Activated naive CD4-positive, alpha-beta T cell treated with anti-CD3 and anti-CD28 coated beads, Interleukin-2, amount 50 U/mL, for 24 hours (primary cell): ENCODE results near the gene MORC2.

Experiments
- H3K27ac Mint-ChIP-seq: one replicate; pipeline ENCODE4 v1.8.0; 2021; ENCODE audit warnings: mild to moderate bottlenecking, mixed read lengths
- H3K27me3 Mint-ChIP-seq: one replicate; pipeline ENCODE4 v1.8.0; 2021; ENCODE audit warnings: mixed read lengths
- H3K36me3 Mint-ChIP-seq: one replicate; pipeline ENCODE4 v1.8.0; 2021; ENCODE audit warnings: mixed read lengths
- H3K4me1 Mint-ChIP-seq: one replicate; pipeline ENCODE4 v1.8.0; 2021; ENCODE audit warnings: mixed read lengths
- H3K4me3 Mint-ChIP-seq: one replicate; pipeline ENCODE4 v1.8.0; 2021; ENCODE audit warnings: mild to moderate bottlenecking, mixed read lengths
- H3K9me3 Mint-ChIP-seq: one replicate; pipeline ENCODE4 v1.8.0; 2021; ENCODE audit warnings: mixed read lengths

The MORC2 gene

DNA sequence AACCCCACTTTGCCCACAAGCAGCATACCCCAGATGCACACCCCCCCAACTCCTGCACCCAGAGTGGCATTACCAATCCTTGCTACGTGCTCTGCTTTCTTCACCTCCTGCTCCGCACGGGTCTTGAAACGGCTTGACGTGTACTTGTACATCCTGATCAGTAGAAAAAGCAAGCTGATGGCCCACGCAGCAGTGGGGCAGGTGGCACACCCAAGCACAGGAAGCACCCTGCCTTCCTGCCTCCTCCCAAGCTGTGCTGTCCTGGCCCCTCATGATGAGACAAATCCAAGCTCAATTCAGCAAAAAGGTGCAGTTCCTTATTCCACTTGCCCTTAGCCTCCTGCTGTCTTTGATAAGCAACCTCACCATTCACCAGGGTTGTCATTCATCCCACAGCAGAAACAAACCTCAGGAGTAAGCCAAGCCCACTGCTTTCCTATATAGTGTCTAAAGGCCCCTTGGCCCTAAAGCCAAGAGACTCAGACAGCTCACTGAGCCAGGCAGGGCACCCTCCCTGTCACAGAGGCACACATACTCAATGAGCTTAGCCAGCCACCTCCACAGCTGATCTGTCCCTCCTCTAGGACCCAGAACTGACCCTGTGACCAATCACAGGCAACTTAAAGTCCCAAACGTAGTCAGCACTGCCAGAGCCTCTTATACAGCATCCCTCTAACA is 27.8 kb downstream of the MORC2 start:
- Mint-ChIP-seq H3K27ac (peak overlapping the region; percentile 95), H3K27me3 (no peaks in the 10 kb centered on the region), H3K9me3 (no peaks in the 10 kb centered on the region), H3K4me3 (peak overlapping the region; percentile 87), H3K36me3 (peaks cover 26% of the 10 kb centered on the region), H3K4me1 (peaks cover 97% of the 10 kb centered on the region)

DNA sequence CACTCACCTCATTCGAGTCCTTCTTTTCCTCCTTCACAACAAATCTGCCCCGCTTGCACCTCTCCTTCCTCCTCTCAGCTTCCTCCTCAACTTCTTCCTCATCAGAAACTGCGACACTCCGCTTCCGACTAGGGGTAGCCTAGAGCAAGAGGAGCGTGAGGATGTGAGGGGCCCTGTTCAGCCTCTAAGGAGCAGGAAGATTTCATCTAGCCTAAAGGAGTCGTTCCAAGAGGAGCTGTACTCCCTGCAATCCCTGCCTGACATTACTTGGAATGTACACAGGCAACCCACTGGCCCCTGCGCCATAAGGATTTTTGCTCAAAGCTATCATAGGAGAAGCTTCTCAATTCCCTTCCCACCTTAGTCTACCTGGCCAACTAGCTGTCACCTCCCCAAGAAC is 34.5 kb downstream of the MORC2 start:
- Mint-ChIP-seq H3K36me3 (peaks cover 27% of the 10 kb centered on the region), H3K27me3 (no peaks in the 10 kb centered on the region), H3K27ac (no peak overlapping the region), H3K4me1 (peaks cover 67% of the 10 kb centered on the region), H3K4me3 (no peak overlapping the region), H3K9me3 (no peaks in the 10 kb centered on the region)

DNA sequence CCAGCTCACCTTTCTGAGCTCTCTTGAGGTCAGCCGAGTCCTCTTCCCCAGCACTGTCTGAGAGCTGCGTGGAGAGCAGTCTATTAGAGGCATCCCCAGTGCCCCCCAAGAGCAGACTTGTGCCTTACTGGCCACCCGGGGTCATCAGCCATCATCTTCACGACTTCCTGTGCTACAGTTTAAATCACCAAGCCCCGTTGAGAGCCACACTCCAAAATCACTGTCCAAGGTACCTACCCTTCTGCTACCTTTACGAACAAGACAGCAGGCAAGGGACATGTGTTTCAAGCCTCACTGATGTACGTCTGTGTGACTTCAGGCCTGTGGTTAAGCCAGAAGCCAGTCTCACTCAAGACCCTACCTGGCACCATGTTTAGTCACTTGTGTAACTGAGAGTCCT is 35.1 kb downstream of the MORC2 start:
- Mint-ChIP-seq H3K4me3 (no peak overlapping the region), H3K36me3 (peaks cover 24% of the 10 kb centered on the region), H3K9me3 (no peaks in the 10 kb centered on the region), H3K27me3 (no peaks in the 10 kb centered on the region), H3K4me1 (peaks cover 61% of the 10 kb centered on the region), H3K27ac (peak overlapping the region; percentile 68)

DNA sequence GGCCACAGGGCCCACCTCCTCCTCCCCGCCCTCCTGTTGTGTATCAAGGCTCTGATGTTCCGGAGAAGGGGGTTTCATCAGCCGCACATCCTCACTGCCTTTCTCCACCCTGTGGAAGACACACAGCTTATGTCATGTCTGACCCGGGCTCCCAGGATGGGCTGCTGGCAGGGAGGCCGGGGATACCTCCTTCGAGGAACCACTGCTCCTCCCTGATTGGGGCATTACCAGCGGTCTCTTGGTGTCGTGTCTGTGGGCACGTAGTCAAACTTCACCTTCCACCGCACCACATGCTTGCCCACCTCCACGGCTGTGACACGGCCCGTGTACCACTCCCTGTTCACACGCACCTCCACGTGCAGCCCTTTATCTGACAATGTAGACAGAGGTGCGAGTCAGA is 35.9 kb downstream of the MORC2 start:
- Mint-ChIP-seq H3K27me3 (no peaks in the 10 kb centered on the region), H3K36me3 (peaks cover 20% of the 10 kb centered on the region), H3K27ac (no peak overlapping the region), H3K9me3 (no peaks in the 10 kb centered on the region), H3K4me3 (no peak overlapping the region), H3K4me1 (peaks cover 53% of the 10 kb centered on the region)

DNA sequence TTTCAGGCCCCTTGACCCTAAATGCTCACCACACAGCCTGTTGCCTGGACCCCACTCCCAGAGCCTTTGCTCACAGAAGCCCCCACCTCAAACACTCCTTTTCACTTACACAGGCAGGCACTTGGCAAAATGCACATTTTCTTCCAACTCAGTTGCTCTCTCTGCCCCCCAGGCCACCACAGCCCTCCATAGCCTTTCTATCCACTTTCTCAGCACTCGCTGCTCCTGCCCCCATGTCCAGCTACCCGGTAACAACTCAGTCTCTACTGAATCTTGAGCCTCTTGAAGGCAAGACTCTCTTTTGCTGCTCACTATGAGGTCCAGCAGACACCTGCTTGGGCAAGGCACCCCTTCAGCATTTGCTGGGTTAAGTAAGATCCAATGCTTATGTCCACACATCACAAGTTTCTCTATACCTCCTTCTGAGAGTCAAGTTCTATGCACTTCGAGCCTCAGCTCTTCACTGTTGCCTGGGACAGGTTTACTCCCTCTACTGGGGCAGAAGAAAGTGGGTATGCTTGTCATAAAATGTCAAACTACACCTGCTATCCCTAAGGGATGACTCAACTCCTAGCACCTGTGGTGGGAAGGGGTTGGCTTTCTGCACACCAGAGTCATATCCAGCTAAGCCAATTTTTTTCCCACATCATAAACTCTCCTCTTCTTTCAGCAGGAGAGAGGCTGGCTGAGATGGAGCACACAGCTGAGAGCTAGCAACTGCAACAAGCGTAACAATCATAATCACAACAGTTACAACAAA is 36.9 kb downstream of the MORC2 start:
- H3K9me3 Mint-ChIP-seq: no peaks in the 10 kb centered on the region
- H3K27me3 Mint-ChIP-seq: no peaks in the 10 kb centered on the region
- no peak overlapping the region for H3K4me3 Mint-ChIP-seq
- H3K4me1 Mint-ChIP-seq: peaks cover 46% of the 10 kb centered on the region
- H3K27ac Mint-ChIP-seq: peak overlapping the region; percentile 91
- peaks cover 27% of the 10 kb centered on the region for H3K36me3 Mint-ChIP-seq

DNA sequence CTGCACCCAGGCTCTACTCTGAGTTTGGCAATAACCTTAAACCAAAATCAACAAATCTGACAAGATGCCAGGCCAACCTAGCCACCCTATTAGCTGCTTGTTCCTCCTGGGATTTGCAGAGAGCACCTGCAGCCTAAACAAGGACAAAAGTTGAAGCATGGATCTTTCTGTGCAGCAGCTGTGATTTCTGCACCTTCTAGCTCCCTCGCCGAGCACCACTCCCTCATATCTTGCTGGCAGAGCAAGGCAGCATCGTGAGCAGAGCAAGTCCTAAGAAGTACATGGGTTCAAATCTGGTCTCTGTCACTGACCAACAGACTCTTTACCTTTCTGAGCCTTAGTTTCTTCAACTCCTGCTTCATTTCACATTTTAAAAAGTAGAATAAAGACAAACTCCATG is 38.3 kb downstream of the MORC2 start:
- Mint-ChIP-seq H3K4me1 (peaks cover 31% of the 10 kb centered on the region), H3K27ac (no peak overlapping the region), H3K27me3 (no peaks in the 10 kb centered on the region), H3K36me3 (peaks cover 23% of the 10 kb centered on the region), H3K4me3 (no peak overlapping the region), H3K9me3 (no peaks in the 10 kb centered on the region)

DNA sequence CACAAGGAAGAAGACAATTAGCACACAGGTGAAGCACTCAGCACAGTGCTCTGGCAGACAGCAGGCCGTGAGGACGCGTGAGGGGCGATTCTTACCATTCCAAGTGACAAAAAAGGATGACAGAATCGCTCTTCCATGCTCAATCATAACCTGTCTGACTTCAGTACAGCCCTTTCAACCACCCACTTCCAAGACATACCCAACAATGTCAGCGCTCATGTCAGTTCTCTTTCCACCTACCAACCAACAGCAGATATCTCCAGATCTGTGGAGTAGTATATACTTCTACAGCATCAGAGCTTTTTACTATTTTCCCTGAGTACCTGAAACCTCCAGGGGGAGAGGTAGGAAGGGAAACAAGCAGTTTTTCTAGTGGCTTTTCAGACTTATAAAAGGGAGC is 40.2 kb downstream of the MORC2 start:
- no peaks in the 10 kb centered on the region for H3K27me3 Mint-ChIP-seq
- H3K4me1 Mint-ChIP-seq: peaks cover 19% of the 10 kb centered on the region
- H3K36me3 Mint-ChIP-seq: peaks cover 20% of the 10 kb centered on the region
- H3K4me3 Mint-ChIP-seq: no peak overlapping the region
- no peak overlapping the region for H3K27ac Mint-ChIP-seq
- H3K9me3 Mint-ChIP-seq: no peaks in the 10 kb centered on the region

DNA sequence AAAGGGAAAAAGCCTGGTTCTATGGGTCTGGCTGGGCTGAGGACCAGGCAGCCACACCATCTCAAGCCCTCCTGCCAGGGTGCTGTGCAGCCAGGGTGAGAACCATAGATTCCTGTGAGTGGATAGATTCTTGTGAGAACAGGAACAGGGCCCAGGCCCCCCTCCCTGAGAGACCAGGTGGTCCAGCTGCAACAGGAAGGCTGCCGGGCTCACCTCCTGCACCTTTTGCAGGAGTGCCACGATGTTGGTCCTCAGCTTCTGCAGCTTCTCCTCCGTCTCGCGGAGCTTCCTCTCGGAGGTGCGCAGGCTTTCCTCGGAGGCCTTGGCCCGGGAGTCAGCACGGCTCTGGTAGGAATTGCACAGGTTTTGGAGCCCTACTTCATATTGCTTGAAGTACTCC is 40.8 kb downstream of the MORC2 start:
- Mint-ChIP-seq H3K27me3 (no peaks in the 10 kb centered on the region), H3K4me1 (peaks cover 17% of the 10 kb centered on the region), H3K4me3 (no peak overlapping the region), H3K9me3 (no peaks in the 10 kb centered on the region), H3K36me3 (peaks cover 20% of the 10 kb centered on the region), H3K27ac (no peak overlapping the region)

DNA sequence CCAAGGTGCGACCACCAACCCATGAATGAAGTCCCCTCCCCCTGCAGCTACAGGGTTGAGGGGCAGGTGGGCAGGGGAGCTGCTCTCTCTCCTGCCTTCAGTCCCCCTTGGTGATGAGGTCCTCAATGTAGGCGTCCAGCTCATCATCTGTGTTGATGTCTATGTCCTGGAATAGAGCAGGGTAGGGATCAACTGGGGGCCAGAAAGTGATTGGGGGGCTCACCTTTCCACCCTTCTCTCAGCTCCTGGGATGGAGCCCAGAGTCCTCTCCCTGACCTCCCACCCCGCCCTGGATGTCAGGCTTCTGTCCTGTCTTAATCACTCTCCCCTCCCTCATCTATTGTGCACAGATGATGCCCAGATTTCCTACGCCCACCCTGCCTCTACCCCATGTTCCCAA is 41.9 kb downstream of the MORC2 start:
- Mint-ChIP-seq H3K27me3 (no peaks in the 10 kb centered on the region), H3K36me3 (peaks cover 18% of the 10 kb centered on the region), H3K9me3 (no peaks in the 10 kb centered on the region), H3K4me3 (no peak overlapping the region), H3K4me1 (peaks cover 19% of the 10 kb centered on the region), H3K27ac (peak overlapping the region; percentile 73)

DNA sequence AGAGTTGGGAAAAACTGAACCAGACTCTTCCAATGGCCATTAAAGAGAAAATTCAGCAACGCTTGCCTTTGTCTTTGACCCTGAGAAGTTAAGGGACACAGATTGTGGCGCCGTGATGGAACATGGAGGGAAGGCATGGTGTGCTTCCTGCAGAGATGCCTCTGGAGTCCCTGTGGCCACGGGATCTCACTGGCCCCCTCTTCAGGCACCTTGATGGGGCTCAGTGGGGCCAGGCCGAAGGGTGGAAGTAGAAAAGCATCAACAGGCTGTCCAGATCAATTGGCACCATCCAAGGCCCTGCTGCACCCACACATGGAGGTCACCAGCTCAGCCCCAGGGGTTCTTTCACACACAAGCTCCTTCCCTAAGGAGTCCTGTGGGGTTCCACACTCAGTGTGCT is 42.9 kb downstream of the MORC2 start:
- peaks cover 20% of the 10 kb centered on the region for H3K4me1 Mint-ChIP-seq
- no peaks in the 10 kb centered on the region for H3K27me3 Mint-ChIP-seq
- H3K27ac Mint-ChIP-seq: peak overlapping the region; percentile 35
- H3K36me3 Mint-ChIP-seq: peaks cover 11% of the 10 kb centered on the region
- no peak overlapping the region for H3K4me3 Mint-ChIP-seq
- H3K9me3 Mint-ChIP-seq: no peaks in the 10 kb centered on the region

DNA sequence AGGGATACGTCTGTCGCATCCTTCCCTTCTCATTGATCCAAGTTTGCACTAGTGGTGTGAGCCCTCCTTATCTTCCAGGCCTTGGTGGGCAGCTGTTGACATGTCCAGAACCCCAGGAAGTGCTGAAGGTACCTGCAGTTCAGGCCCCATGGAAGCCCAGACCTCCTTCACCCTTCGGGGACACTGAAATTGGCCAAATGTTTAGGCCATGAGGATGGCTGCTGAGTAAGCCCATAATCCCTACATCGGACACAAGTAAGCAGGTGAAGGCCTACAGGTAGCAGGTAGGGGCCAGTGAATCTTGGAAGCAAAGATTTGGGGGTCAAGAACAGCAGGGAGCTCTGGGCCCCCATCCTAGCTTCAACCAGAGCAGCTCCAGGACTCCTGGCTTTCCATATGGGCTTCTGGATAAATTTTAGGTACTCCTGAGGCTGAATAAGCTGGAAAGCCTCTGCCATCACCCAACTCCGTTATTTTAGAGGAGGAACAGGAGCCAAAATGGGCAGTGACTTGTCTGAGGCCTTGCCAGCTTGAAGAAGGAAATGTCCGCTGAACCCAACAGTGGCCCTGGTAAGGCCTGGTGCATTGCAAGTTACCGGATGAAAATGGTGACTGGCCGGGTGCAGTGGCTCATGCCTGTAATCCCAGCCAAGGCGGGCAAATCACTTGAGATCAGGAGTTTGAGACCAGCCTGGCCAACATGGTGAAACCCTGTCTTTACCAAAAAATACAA is 45.2 kb downstream of the MORC2 start:
- H3K9me3 Mint-ChIP-seq: no peaks in the 10 kb centered on the region
- H3K4me3 Mint-ChIP-seq: no peak overlapping the region
- no peaks in the 10 kb centered on the region for H3K27me3 Mint-ChIP-seq
- peak overlapping the region; percentile 17 for H3K27ac Mint-ChIP-seq
- H3K36me3 Mint-ChIP-seq: peaks cover 10% of the 10 kb centered on the region
- peaks cover 24% of the 10 kb centered on the region for H3K4me1 Mint-ChIP-seq

DNA sequence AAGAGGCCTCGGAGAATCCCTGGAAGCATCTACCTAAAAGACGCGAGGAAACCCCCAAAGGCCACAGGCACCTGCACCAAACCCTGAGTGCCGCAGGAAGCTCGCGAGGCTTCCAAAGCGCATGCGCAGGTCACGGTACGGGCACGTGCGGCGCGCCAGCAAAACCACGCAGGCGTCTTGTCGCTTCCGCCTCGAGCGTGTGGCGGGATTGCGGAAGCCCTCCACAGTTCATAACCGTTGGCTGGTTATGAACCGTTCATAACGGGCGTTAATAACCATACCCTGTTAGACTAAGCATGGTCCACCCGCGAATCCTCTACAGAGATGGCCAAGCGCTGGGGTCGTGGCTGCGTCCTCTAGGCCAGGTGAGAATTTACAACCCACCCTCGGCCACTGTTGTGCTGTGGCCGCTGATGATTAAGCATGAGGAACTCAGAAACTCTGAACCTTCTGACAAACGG is 46.4 kb downstream of the MORC2 start:
- peaks cover 6% of the 10 kb centered on the region for H3K36me3 Mint-ChIP-seq
- H3K27me3 Mint-ChIP-seq: no peaks in the 10 kb centered on the region
- H3K4me1 Mint-ChIP-seq: peaks cover 24% of the 10 kb centered on the region

DNA sequence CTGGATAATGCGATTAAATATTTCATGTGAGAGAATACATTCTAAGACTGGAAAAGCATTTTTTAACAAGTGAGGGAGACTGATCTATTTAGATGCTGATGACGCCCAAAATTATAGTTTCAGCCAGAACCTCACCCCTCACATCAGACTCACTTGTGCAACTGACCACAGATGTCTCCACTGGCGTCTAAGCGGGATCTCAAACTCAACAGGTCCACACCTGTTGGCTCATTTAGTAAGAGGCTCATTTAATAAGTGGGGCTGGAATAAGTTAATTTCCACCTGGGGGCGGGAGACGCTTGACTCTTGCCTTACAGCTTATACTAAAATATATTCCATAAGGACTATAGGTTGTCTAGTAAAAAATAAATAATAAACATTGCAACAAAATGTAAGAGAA is 47.5 kb downstream of the MORC2 start:
- Mint-ChIP-seq H3K36me3 (peaks cover 2% of the 10 kb centered on the region), H3K27ac (peak overlapping the region; percentile 83), H3K4me3 (peak overlapping the region; percentile 76), H3K9me3 (no peaks in the 10 kb centered on the region), H3K27me3 (no peaks in the 10 kb centered on the region), H3K4me1 (peaks cover 24% of the 10 kb centered on the region)

More for the DNA sequence above, 46.4 kb downstream of the MORC2 start:
- Mint-ChIP-seq H3K27ac (peak overlapping the region; percentile 83), H3K9me3 (no peaks in the 10 kb centered on the region), H3K4me3 (peak overlapping the region; percentile 76)

DNA sequence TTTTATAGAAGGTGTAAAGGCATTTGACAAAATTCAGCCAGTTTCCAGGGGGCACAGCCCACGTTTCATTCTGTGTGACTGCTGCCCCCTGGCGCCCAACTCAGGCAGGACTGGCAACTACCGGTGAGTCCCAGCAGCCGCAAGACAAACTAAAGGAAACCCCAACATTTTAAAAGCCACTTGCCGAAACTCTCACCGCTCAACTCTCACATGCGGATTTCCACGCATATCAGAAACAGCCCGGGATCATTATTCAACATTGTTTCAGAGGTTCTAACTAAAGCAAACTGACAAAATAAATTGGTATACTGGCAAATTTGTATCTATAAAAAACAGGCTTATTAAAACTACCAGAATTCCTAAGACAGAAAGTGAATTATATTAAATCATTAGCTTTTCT is 48.2 kb downstream of the MORC2 start:
- peaks cover 2% of the 10 kb centered on the region for H3K36me3 Mint-ChIP-seq
- no peaks in the 10 kb centered on the region for H3K27me3 Mint-ChIP-seq
- no peaks in the 10 kb centered on the region for H3K9me3 Mint-ChIP-seq
- peak overlapping the region; percentile 76 for H3K4me3 Mint-ChIP-seq
- H3K27ac Mint-ChIP-seq: no peak overlapping the region
- H3K4me1 Mint-ChIP-seq: peaks cover 24% of the 10 kb centered on the region

DNA sequence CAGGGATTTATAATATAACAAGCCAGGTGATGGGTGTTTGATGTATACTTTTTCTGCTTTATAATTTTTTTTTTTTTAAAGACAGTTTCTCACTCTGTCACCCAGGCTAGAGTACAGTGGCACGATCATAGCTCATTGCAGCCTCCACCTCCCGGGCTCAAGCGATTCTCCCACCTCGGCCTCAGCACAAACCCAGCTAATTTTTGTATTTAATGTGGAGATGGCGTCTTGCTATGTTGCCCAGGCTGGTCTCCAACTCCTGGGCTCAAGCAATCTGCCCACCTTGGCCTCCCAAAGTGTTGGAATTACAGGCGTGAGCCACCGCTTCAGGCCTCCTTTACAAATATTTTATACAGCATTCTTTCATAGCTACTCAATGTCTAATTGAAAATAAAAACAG is 48.6 kb downstream of the MORC2 start:
- Mint-ChIP-seq H3K36me3 (peaks cover 2% of the 10 kb centered on the region), H3K4me1 (peaks cover 24% of the 10 kb centered on the region), H3K4me3 (peak overlapping the region; percentile 76), H3K27me3 (no peaks in the 10 kb centered on the region), H3K9me3 (no peaks in the 10 kb centered on the region), H3K27ac (no peak overlapping the region)

DNA sequence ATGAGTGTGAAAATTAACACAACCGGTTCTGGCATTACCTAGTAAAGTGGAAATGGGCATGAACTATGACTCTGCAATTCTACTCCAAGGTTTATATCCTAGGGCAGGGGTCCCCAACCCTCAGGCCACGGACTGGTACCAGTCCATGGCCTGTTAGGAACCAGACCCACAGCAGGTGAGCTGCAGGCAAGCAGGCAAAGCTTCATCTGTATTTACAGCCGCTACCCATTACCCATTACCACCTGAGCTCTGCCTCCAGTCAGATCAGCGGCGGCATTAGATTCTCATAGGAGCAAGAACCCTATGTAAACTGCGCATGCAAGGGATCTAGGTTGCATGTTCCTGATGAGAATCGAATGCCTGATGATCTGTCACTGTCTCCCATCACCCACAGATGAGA is 49.8 kb downstream of the MORC2 start:
- H3K27ac Mint-ChIP-seq: no peak overlapping the region
- H3K36me3 Mint-ChIP-seq: peaks cover 2% of the 10 kb centered on the region
- no peaks in the 10 kb centered on the region for H3K27me3 Mint-ChIP-seq
- no peak overlapping the region for H3K4me3 Mint-ChIP-seq
- H3K4me1 Mint-ChIP-seq: peaks cover 24% of the 10 kb centered on the region
- no peaks in the 10 kb centered on the region for H3K9me3 Mint-ChIP-seq
